Ecto neural progenitor cell (in vitro differentiated cells): ENCODE data around the gene MRGPRE.

Source experiments
- DNase-seq: peaks from one replicate; pipeline ENCODE4 v3.0.0-alpha.2; 2018; ENCODE audit warnings: low spot score

The MRGPRE gene

GRCh38 chr11:3226846-3227567 is 5.2 kb downstream of the MRGPRE start:
- no peak for DNase-seq

DNA sequence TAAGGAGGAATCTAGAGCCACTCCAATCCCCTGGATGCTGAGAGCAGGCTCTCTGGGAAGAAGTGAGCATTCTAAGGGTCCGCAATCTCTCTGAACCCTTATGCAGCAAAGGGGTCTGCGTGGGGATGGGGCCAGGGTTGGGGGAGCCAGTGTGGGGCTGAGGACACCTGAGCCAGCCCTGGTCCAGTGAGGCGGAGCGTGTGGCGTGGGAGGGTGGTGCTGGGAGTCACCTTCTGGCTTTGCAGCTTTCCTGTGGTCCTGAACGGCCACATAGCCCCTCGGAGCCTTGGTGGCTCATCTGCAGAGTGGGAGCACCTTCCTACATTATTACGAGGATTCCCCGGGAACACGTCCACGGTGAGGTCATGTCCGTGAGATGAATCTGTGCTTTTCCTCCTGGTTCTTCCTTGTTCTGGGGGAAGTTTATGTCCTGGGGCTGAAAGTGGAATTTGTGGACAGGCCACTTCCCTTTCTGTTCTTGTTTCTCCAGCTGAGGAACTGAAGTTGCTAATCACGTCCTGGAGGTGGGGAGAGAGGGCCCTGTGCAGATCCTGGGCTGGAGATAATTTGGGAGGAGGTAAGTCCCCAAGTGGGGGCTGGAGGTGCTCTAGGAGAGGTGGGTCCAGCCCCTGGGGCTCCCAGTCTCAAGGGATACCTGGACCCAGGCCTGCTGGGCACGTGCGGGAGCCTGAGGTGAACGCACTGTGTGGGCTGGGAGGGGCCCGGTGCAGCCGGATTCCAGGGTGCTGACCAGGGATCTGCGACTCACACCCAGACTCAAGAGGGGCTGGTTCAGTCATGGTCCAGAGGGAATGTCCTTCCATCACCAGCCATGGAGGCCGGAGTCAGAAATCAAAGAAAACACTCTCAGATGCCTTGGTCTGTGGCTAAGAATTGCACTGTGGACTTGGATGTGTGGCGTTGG is 6.1 kb downstream of the MRGPRE start:
- no peak for DNase-seq

DNA sequence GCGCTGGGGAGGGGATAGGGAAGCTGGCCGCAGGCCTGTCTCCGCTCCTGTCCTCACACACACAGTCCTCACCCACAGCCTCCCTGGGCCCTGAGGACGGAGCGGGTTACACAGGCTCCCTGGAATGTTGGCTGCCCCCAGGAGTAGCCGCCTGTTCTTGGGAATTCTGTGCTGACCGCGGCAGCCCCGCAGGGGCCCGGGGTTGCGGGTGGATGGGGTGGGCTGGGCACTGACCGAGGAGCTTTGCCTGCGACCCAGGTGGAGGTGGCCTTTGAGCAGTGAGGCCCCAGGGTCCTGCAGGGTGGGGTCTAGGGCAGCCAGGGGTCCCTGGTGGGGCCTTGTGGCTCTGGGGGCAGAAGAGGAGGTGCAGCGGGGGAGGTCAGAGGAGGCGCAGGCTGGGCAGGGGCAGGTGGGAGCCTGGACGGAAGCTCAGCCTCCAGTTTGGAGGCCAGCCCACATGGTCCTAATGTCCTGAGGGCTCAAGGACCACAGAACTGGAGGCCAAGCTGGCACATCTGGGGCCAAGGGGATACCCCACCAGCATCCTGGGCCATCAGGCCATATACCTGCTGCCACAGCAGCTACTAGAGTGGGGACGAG is 7.0 kb downstream of the MRGPRE start:
- peak; percentile 46 for DNase-seq

DNA sequence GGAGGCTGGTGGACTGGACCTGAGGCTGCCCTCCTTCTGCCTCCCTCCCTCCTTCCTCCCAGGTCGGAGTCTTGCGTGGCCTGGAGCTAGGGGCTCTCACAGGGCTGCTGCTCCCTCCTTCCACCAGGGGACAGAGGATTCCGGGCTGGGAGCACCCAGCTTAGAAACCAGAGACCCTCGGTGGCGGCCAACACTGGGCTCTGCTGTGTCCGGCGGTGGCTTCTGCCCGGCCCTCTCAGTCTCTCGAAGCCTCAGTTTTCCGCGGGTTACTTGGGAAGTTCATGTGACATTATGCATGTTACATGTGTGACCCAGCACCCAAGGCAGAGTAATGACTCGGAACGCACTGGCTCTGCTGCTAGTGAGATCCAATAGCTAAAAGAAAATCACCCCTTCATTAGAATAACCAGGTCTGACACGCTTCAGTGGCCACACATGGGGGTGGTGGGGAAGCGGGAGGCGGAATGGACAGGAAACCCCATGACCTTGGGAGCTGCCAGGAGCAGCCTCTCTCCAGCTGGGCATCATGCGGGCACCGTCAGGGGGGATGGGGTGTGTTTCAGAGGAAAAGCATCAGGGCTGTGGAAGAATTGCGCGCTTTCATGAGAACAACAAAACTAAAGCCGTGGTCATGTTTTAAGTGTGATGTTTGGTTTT is 7.7 kb downstream of the MRGPRE start:
- no peak for DNase-seq

GRCh38 chr11:3223932-3224381 is 8.3 kb downstream of the MRGPRE start:
- DNase-seq = peak; percentile 58

DNA sequence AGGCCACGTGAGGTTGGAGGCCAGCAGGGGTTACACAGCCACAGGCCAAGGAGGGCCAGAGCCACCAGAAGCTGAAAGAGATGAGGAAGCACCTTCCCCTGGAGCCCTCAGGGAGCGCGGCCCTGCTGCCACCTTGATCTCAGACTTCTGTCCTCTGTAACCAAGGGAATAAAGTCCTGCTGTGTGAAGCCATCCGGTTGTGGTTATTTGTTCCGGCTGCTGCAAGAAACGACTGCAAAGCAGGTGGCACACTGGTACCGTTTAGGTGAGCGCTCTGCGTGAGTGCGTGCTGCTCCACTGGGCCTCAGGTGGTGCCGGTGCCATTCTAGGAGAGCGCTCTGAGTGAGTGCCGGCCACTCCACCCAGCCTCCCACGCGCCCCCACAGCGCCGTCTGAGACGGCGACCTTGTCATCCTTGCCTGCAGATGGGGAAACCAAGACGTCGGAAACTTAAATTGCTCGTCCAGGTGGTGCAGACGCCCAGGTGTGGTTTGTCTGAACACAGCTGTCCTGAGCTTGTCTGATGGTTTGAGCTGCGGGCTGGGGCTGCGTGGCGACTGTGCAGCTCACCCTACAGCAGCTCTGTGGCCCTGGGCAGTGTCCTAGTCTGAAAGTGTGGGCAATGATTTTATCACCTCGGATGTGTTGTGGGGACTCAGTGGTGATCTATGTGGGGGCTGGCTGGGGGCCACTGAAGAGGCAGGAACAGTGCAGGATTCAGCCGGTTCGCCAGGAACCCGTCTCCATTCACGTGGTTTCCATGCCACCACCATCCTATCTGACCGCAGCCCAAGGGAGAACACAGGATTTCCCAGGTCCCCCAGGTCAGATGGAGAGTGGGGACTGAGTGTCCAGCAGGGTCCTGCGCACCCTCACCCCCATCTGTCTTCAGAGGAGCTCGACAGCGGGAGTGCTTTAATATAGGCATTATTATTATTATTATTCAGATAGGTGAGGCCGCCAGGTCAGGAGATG is 9.0 kb downstream of the MRGPRE start:
- peak; percentile 43 for DNase-seq

GRCh38 chr11:3222003-3222855 is 10.0 kb downstream of the MRGPRE start:
- DNase-seq = peak; percentile 41

DNA sequence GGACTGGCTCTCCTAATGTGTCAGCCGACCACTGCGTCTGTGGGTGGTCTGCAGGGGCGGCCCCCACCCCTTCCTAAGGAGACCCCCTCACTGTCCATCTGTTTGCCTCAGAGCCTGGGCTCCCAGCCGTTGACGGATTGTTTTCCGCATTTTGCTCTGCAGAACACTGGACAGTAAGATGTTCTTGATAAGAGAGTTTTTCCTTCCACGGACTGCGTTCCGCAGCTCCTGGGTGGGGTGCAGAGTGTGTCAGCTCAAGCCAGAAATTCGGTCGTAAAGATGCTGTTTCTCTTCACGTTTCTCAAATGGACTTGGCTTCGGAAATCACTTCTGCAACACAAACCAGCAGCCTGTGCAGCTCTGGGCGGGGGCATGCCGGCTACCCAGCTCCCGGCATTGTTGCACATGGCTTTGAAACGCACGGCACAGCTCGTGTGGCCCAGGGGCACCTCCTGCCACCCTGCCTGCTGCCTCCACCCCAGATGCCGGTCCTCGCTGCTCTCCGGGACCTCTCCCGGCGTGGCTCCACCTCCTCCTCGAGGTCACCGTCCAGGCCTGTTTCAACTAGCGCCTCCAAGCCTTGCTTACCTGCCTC is 10.7 kb downstream of the MRGPRE start:
- DNase-seq = no peak

GRCh38 chr11:3220521-3221407 is 11.5 kb downstream of the MRGPRE start:
- DNase-seq = peak; percentile 46

DNA sequence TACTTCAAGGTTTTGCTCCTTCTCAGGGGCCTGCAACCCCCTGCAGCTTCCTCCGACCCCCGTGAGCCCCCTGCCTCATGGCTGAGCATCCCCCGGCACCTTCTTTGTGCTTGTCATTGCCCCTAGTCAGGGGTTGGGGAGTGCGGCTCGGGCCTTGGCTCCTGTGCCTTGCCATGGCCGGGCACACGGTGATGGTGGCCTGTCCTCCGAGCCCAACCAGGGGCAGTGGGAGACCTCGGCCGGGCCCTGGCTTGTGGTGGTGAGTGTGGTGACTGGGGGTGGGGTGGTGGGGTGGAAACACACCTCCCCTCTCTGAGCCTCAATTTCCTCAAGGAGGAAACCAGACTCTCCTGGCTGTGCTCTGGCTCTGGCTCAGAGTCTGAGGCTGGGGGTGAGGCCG is 12.1 kb downstream of the MRGPRE start:
- DNase-seq = peak; percentile 45

DNA sequence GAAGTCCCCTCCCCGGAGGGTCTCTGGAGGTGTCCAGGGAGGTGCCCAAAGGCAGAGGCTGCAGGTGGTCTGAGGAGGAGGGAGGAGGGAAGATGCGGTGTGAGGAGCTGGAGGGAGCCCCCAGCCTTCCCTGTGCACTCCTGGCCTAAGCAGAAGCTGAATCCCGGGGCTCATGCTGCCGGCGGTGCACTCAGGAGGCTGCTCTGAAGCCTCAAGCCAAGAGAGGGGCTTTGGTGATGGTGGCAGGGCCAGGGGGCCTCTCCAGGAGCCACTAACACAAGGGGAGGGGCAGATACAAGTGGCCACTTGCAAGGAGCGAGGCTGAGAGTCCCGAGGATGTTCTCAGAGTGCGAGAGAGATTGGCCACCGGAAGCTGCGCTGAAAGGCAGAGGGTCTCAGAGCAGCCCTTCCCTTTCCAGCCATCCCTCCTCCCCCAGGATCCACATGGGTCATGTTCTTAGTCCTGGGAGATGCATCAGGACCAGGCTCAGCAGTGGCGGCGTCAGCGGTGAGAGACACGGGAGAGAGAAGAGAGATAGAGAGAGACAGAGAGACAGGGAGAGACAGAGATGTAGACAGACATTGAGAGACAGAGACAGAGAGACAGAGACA is 12.8 kb downstream of the MRGPRE start:
- peak; percentile 41 for DNase-seq

- peak; percentile 47 for DNase-seq
Observed at GRCh38 chr11:3218483-3219280, 13.5 kb downstream of the MRGPRE start, which contains the start of gene MRGPRG. Gene MRGPRG, minus strand, starts transcription at chr11:3218813. Its CDS starts 0 bp downstream, at chr11:3218813.

GRCh38 chr11:3217818-3218482 is 14.3 kb downstream of the MRGPRE start:
- no peak for DNase-seq

DNA sequence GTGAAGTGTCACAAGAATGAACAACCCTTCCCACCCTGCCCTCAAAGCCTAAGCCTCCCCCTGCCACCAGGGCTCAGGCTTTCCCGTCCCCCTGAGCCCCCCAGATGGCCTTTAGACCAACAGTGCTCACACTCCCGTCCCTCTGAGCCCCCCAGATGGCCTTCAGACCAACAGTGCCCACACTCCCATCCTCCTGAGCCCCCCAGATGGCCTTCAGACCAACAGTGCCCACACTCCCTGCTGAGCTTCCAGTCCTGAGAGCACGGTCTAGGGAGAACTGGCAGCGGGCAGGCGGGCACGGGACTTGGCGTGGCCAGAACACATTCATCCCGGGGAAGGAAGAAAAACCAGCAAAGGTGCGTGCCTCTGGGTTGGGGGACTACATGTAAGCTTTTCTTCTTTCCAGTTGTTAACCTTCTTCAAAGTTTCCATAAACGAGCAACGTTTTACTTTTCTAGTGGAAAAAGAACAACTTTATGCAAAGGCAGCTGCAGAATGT is 16.1 kb downstream of the MRGPRE start:
- no peak for DNase-seq

DNA sequence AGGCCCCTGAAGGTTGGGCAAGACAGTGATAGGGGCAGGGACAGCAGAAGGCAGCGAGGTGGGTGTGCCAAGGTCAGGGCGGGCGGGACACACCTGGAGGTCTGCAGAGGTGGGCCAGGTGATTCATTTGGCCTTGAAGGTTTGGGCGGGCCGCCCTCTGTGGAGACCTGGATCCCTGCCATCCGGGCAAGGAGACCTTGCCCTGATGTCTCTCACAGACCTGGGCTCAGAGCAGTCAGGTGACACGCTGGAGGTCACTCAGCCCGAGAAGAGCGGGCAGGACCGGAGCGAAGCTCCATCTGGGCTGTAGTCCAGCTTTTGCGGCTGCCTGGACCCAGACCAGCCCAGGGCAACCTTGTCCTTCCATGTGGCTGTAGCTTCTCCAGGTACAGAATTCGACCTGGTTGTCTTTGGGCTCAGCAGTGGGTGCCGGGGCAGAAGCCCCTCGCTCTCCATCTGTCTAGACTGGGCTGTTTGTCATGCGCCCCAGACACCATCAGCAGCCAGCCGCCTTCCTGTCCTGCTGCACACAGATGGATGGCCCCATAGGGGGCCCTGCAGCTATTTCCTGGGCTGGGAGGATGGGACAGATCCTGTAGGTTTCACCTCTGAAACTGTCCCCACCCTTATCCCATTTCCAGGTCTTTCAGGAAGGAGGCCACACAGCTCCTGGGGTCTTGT is 16.7 kb downstream of the MRGPRE start:
- no peak for DNase-seq

DNA sequence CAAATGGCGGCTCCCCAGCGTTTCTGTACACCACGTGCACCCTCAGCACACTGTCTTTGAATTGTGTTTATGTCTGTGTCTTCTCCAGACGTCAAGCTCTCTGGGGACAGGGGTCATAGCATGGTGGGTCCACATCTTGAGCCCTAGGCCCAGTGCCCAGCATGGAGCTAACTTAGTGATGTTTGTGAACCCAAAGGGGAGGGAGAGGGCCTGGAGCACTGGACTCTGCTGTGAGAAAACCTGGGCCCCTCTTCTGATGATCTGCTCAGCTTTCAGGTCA is 17.9 kb downstream of the MRGPRE start:
- no peak for DNase-seq
